CD14-positive monocyte (primary cell): ENCODE results near the gene HSP90B1. TPM values are rescaled to one million over a fixed set of nuclear protein-coding genes. Genes with fewer than 3 reads are reported as not detected.

Experiments used
- DNase-seq, 3 donors: peaks; one replicate each; pipeline ENCODE4 v3.0.0-alpha.2; 2011 to 2022
- H2AFZ ChIP-seq: 2 replicates; pipeline ENCODE4 v1.6.0; 2012; ENCODE audit warnings: mild to moderate bottlenecking, low read depth, low read length, inconsistent platforms; ENCODE audit not compliant: insufficient read depth, poor library complexity, severe bottlenecking
- H3K27ac ChIP-seq, 2 donors: 1 replicate in 1 of 2; 2 replicates in 1 of 2; pipeline ENCODE4 v1.5.1; 2012 to 2013; ENCODE audit warnings: low read length in 2 of 2, control low read depth in 1 of 2, inconsistent platforms in 1 of 2, low read depth in 1 of 2, mild to moderate bottlenecking in 1 of 2
- H3K27me3 ChIP-seq, 2 donors: one replicate each; pipeline versions ENCODE4 v1.6.0 to v1.6.1; 2011 to 2013; ENCODE audit warnings: low read length in 2 of 2; ENCODE audit not compliant: control insufficient read depth in 2 of 2, insufficient read depth in 2 of 2
- H3K36me3 ChIP-seq, 2 donors: replicated peaks in 1 of 2; 1 replicate in 1 of 2; 2 replicates in 1 of 2; pipeline versions ENCODE4 v1.5.1 to v1.6.1; 2012 to 2013; ENCODE audit warnings: low read length in 2 of 2, control low read depth in 1 of 2, inconsistent platforms in 1 of 2, mild to moderate bottlenecking in 1 of 2; ENCODE audit not compliant: insufficient read depth in 2 of 2, control insufficient read depth in 1 of 2
- H3K4me1 ChIP-seq, 2 donors: 1 replicate in 1 of 2; 2 replicates in 1 of 2; pipeline versions ENCODE4 v1.5.1 to v1.6.1; 2012 to 2013; ENCODE audit warnings: low read length in 2 of 2, control low read depth in 1 of 2, inconsistent platforms in 1 of 2, mild to moderate bottlenecking in 1 of 2, moderate library complexity in 1 of 2; ENCODE audit not compliant: insufficient read depth in 2 of 2, control insufficient read depth in 1 of 2
- H3K4me2 ChIP-seq: replicated peaks from 2 replicates; pipeline ENCODE3; 2012; ENCODE audit warnings: low read length, moderate library complexity, mild to moderate bottlenecking; ENCODE audit not compliant: poor library complexity, severe bottlenecking; ENCODE audit errors: extremely low read depth
- H3K4me3 ChIP-seq, 3 experiments: fragments of 200-600 bp in 1 of 3; sonication (generic) in 1 of 3; replicated peaks in 1 of 3; 1 replicate in 2 of 3; 2 replicates in 1 of 3; pipeline ENCODE4 v1.5.1; 2011 to 2013; ENCODE audit warnings: low read length in 3 of 3, mild to moderate bottlenecking in 3 of 3, control low read depth in 2 of 3, low read depth in 2 of 3, inconsistent platforms in 1 of 3, moderate library complexity in 1 of 3
- H3K79me2 ChIP-seq: 2 replicates; pipeline ENCODE4 v1.6.0; 2012; ENCODE audit warnings: mild to moderate bottlenecking, control low read depth, inconsistent platforms, low read length, moderate library complexity; ENCODE audit not compliant: insufficient read depth
- H3K9ac ChIP-seq: 2 replicates; pipeline ENCODE4 v1.6.0; 2017; ENCODE audit warnings: low read length, mild to moderate bottlenecking; ENCODE audit not compliant: insufficient read depth, poor library complexity, severe bottlenecking
- H3K9me3 ChIP-seq, 2 donors: replicated peaks in 1 of 2; 1 replicate in 1 of 2; 2 replicates in 1 of 2; pipeline versions ENCODE4 v1.5.1 to v1.6.1; 2012 to 2013; ENCODE audit warnings: low read length in 2 of 2, control low read depth in 1 of 2; ENCODE audit not compliant: control insufficient read depth in 1 of 2, insufficient read depth in 1 of 2
- H4K20me1 ChIP-seq: 2 replicates; pipeline ENCODE4 v1.6.0; 2012; ENCODE audit warnings: mild to moderate bottlenecking, low read length, control low read depth, moderate library complexity; ENCODE audit not compliant: insufficient read depth
- H3K27ac Mint-ChIP-seq, 7 donors: one replicate each; pipeline ENCODE4 v1.8.0; 2020; ENCODE audit warnings: mild to moderate bottlenecking in 7 of 7, mixed read lengths in 7 of 7, moderate library complexity in 6 of 7, inconsistent platforms in 2 of 7
- H3K27me3 Mint-ChIP-seq, 3 donors: one replicate each; pipeline ENCODE4 v1.8.0; 2021 to 2022; ENCODE audit warnings: low read depth in 3 of 3, mild to moderate bottlenecking in 3 of 3, mixed read lengths in 3 of 3, moderate library complexity in 3 of 3, inconsistent platforms in 1 of 3
- H3K36me3 Mint-ChIP-seq, 2 donors: one replicate each; pipeline ENCODE4 v1.8.0; 2020; ENCODE audit warnings: mixed read lengths in 2 of 2, inconsistent platforms in 1 of 2, mild to moderate bottlenecking in 1 of 2
- H3K4me1 Mint-ChIP-seq: one replicate; pipeline ENCODE4 v1.8.0; 2020; ENCODE audit warnings: mild to moderate bottlenecking, mixed read lengths
- H3K4me3 Mint-ChIP-seq, 2 donors: one replicate each; pipeline ENCODE4 v1.8.0; 2020; ENCODE audit warnings: mild to moderate bottlenecking in 2 of 2, mixed read lengths in 2 of 2, moderate library complexity in 1 of 2
- H3K9me3 Mint-ChIP-seq, 7 donors: one replicate each; pipeline ENCODE4 v1.8.0; 2020 to 2022; ENCODE audit warnings: mixed read lengths in 7 of 7, mild to moderate bottlenecking in 6 of 7, moderate library complexity in 6 of 7, inconsistent platforms in 2 of 7
- CTCF ChIP-seq: fragments of 200-600 bp; IDR thresholded peaks from one replicate; pipeline ENCODE4 v1.8.0; 2022; ENCODE audit warnings: antibody characterized with exemption, mild to moderate bottlenecking
- WGBS: methylation state at CpG from one replicate; pipeline ENCODE4 v1.1.5; 2013; ENCODE audit warnings: missing lambda C conversion rate; ENCODE audit not compliant: insufficient coverage; 5-methylcytosine and 5-hydroxymethylcytosine counted together
- intact Hi-C, 2 donors: fragments of 100-400 bp; cut with micrococcal nuclease; formaldehyde crosslinking; loops; one replicate each; pipeline versions ENCODE4 v1.15.0 to v1.15.1; 2023
- polyA minus RNA-seq: library from RNA; depleted of rRNA, polyadenylated mRNA; stranded (reverse); fragments of >200 nt; gene quantifications from 2 replicates; pipeline ENCODE4 v1.2.3, GENCODE V29; 2012
- polyA plus RNA-seq, 3 donors: library from polyadenylated mRNA; depleted of rRNA in 1 of 3; unstranded in 2 of 3; stranded (reverse) in 1 of 3; fragments of 300-500 nt in 2 of 3; fragments of >200 nt in 1 of 3; fragmentation: Illumina TruSeq in 2 of 3; gene quantifications; 1 replicate in 2 of 3; 2 replicates in 1 of 3; pipeline ENCODE4 v1.2.3, GENCODE V29; 2012 to 2021
- total RNA-seq, 12 experiments: library from RNA in 1 of 12; stranded (reverse) in 1 of 12; fragments of 120-200 nt in 1 of 12; gene quantifications; one replicate each; pipeline ENCODE4 v1.2.4 and lab custom pipeline; 2013 to 2026; ENCODE audit warnings: mixed read lengths in 6 of 12, inconsistent platforms in 1 of 12

The HSP90B1 gene
- total RNA-seq (2013): 170 TPM
- polyA plus RNA-seq: 100 to 1,000 TPM in 2 of 3 donors, 10 to 100 TPM in 1; 97.9 to 177 (median 108) TPM
- polyA minus RNA-seq: 54.3 and 96.4 TPM in 2 replicates
- total RNA-seq (lab: John Stamatoyannopoulos, UW): 86.8 to 454 (median 292) reads per million in 11 experiments

GRCh38 chr12:103930034-103930786, at the start of gene HSP90B1:
HSP90B1 (plus strand) TSS chr12:103930410; CDS start chr12:103930516, 106 bp downstream.
- H4K20me1 ChIP-seq: peaks cover 42% of the 10 kb centered on the region
- H3K27me3 ChIP-seq: no peaks in the 10 kb centered on the region
- peaks cover 51% of the 10 kb centered on the region for H3K79me2 ChIP-seq
- TF ChIP-seq CTCF: no peak
- Mint-ChIP-seq H3K27me3 (peaks cover 0 to 3% (median 2%) of the 10 kb centered on the region in 3 donors), H3K4me1 (peaks cover 37% of the 10 kb centered on the region), H3K27ac (peak within 1 kb of the TSS; percentile 95 to 99 (median 98)), H3K36me3 (peaks cover 21 to 27% of the 10 kb centered on the region in 2 donors), H3K9me3 (no peaks in the 10 kb centered on the region), H3K4me3 (peak within 1 kb of the TSS; percentile 95 to 99)
- peak within 1 kb of the TSS; percentile 77 to 93 (median 79) for H3K4me3 ChIP-seq
- H3K4me1 ChIP-seq: peaks cover 35 to 44% of the 10 kb centered on the region in 2 donors
- H3K9me3 ChIP-seq: no peaks in the 10 kb centered on the region
- peak within 1 kb of the TSS; percentile 96 for H2AFZ ChIP-seq
- peak within 1 kb of the TSS; percentile 92 to 97 for H3K27ac ChIP-seq
- under 1% methylated on average over 35 of the region's 56 CpGs for WGBS
- H3K36me3 ChIP-seq: peaks cover 19 to 31% of the 10 kb centered on the region in 2 donors
- intact Hi-C loops: loop anchor here (2.0 to 10.0 kb wide), 5 partner anchors 27 to 1185 kb away; partner anchors contain the start of genes NFYB (in 2 of the 2), HCFC2 (in 1 of the 2) and TDG (in 1 of the 2)
- H3K9ac ChIP-seq: peak within 1 kb of the TSS; percentile 98
- peak within 1 kb of the TSS; percentile 98 for H3K4me2 ChIP-seq
- peak; percentile 100 for DNase-seq

GRCh38 chr12:103881261-103881660, 48.9 kb upstream of the HSP90B1 start:
- H3K4me3 Mint-ChIP-seq: no peak overlapping the region
- intact Hi-C loops: loop anchor here (5.0 to 10.0 kb wide), 2 partner anchors 224 to 231 kb away; no protein-coding TSS in a partner anchor
- Histone ChIP-seq H3K27ac (no peak overlapping the region), H3K4me3 (no peak overlapping the region), H4K20me1 (no peaks in the 10 kb centered on the region), H2AFZ (no peak overlapping the region), H3K36me3 (no peaks in the 10 kb centered on the region), H3K79me2 (no peaks in the 10 kb centered on the region), H3K4me2 (no peak overlapping the region), H3K4me1 (no peaks in the 10 kb centered on the region), H3K9me3 (no peaks in the 10 kb centered on the region), H3K9ac (no peak overlapping the region), H3K27me3 (no peaks in the 10 kb centered on the region)
- TF ChIP-seq CTCF: no peak
- 44% methylated on average over 2 of the region's 2 CpGs for WGBS
- DNase-seq: no peak
- peaks cover 10% of the 10 kb centered on the region for H3K4me1 Mint-ChIP-seq
- peaks cover 0 to 1% (median 0%) of the 10 kb centered on the region in 3 donors for H3K27me3 Mint-ChIP-seq
- peaks cover 0 to 2% (median 0%) of the 10 kb centered on the region in 7 donors for H3K9me3 Mint-ChIP-seq
- no peak overlapping the region for H3K27ac Mint-ChIP-seq
- no peaks in the 10 kb centered on the region for H3K36me3 Mint-ChIP-seq
